Fibroblast of pulmonary artery (primary cell): ENCODE measurements around the gene POMT1.

Experiments
- DNase-seq: peaks from one replicate; pipeline ENCODE4 v3.0.0-alpha.2; 2010; ENCODE audit warnings: low read depth
- H3K4me3 ChIP-seq: replicated peaks from 2 replicates; pipeline ENCODE4 v1.5.1; 2011; ENCODE audit warnings: low read depth, mild to moderate bottlenecking, control low read depth, low read length, moderate library complexity
- TF ChIP-seq, protein P1 (sequence below): IDR thresholded peaks from 2 replicates; pipeline ENCODE4 v1.5.1; 2011; ENCODE audit warnings: mild to moderate bottlenecking, control low read depth, low read length, inconsistent platforms; ENCODE audit errors: missing control alignments

POMT1 gene

DNA sequence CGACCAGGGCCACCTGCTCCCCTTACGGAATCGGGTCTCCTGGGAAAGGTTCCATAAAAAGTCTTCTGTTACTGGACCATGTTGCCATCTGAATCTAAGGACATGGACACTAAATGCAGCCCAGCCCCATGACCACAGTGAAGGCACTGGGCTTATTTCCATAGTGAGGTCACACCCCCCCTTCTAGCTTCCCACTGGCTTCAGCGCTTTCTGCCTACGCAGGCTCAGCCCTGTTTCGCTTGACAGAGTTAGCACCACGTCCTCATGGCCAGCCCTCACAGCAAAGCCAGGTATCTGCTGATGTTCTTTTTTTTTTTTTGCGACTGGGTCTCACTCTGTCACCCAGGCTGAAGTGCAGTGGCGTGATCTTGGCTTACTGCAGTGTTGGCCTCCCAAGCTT, 14.2 kb downstream of the POMT1 start:
- TF ChIP-seq, protein P1, sequence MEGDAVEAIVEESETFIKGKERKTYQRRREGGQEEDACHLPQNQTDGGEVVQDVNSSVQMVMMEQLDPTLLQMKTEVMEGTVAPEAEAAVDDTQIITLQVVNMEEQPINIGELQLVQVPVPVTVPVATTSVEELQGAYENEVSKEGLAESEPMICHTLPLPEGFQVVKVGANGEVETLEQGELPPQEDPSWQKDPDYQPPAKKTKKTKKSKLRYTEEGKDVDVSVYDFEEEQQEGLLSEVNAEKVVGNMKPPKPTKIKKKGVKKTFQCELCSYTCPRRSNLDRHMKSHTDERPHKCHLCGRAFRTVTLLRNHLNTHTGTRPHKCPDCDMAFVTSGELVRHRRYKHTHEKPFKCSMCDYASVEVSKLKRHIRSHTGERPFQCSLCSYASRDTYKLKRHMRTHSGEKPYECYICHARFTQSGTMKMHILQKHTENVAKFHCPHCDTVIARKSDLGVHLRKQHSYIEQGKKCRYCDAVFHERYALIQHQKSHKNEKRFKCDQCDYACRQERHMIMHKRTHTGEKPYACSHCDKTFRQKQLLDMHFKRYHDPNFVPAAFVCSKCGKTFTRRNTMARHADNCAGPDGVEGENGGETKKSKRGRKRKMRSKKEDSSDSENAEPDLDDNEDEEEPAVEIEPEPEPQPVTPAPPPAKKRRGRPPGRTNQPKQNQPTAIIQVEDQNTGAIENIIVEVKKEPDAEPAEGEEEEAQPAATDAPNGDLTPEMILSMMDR: no peak
- no peak for DNase-seq
- no peak overlapping the region for H3K4me3 ChIP-seq

DNA sequence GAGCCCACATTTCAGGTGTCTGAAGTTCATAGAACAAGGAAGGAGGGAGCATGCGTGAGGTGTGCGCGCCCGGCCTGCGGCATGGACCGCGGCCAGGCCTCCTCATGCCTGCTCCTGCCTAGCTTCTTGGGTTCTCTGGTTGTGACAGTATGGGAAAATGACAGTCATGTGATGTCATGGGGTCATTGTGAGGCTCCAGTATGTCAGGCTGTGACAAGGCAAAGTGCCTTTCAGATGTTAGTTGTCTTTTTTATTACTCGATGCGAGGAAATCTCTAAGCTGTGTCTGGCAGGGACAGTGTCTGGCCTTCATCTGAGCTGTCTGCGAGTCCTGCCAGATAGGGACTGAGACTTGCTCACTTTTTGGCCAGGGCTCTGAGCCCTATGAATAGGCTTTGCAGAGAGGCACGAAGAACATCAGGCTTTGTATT, 15.1 kb downstream of the POMT1 start:
- H3K4me3 ChIP-seq: no peak overlapping the region
- TF ChIP-seq, protein P1: no peak
- no peak for DNase-seq

DNA sequence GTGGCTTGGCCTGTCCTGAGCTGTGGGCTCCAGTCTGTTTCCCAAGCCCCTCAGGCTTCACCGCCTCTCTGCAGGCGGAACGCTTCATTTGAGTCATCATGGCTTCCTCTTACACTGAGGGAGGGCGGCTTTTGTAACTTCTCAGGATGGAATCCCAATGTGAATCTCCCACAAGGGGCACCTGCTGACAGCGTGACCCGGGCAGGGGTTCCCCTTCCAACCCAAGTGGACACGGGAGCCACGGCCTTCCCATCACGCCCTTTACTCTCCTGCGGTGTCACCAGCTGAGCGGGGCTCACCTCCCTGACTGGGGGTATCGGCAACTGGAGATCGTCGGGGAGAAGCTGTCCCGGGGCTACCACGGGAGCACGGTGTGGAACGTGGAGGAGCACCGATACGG, 15.8 kb downstream of the POMT1 start:
- TF ChIP-seq, protein P1: no peak
- H3K4me3 ChIP-seq: no peak overlapping the region
- DNase-seq: no peak

DNA sequence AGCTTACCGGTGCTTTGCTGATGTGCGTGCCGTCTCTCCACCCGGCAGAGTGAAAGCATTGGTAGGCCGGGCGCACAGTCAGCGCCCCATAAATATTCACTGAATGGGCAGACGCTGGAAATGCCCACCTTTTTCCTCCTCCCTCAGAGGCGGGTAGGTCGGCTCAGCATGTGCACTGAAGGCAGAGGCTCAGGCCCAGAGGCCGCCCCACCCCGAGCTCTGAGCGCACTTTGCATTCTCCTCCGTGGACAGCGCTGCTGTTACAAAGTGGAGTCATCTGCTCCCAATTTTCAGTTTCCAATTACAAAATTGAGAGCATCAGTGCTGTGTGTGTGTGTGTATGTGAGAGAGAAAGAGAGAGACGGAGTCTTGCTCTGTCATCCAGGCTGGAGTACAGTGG, 17.8 kb downstream of the POMT1 start:
- no peak for DNase-seq

DNA sequence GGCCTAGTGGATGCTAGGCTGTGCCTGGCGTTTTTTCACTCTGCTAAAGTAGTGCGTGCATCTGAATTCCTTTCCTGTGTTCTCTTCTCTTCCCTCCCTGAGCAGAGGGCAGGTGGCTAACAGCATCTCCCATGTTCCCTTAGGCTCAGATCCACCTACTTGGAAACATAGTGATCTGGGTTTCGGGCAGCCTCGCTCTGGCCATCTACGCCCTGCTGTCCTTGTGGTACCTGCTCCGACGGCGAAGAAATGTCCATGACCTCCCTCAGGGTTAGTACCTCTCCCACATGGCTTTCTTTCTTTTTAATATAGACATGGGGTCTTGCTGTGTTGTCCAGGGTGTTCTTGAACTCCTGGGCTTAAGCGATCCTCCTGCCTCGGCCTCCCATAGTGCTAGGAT, 18.5 kb downstream of the POMT1 start:
- no peak overlapping the region for H3K4me3 ChIP-seq
- TF ChIP-seq, protein P1: no peak
- no peak for DNase-seq

More for the DNA sequence above, 17.8 kb downstream of the POMT1 start:
- H3K4me3 ChIP-seq: no peak overlapping the region
- TF ChIP-seq, protein P1: no peak

DNA sequence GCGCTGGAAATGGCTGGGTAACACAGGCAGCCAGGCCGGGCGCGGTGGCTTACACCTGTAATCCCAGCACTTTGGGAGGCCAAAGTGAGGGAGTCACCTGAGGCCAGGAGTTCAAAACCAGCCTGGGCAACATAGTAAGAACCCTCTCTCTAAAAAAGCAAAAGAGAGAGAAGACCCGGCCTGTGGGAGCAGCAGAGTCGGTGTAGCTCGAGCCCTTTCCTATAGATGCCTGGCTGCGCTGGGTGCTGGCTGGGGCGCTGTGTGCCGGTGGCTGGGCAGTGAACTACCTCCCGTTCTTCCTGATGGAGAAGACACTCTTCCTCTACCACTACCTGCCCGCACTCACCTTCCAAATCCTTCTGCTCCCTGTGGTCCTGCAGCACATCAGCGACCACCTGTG, 19.1 kb downstream of the POMT1 start:
- TF ChIP-seq, protein P1: no peak
- DNase-seq: no peak
- H3K4me3 ChIP-seq: no peak overlapping the region

DNA sequence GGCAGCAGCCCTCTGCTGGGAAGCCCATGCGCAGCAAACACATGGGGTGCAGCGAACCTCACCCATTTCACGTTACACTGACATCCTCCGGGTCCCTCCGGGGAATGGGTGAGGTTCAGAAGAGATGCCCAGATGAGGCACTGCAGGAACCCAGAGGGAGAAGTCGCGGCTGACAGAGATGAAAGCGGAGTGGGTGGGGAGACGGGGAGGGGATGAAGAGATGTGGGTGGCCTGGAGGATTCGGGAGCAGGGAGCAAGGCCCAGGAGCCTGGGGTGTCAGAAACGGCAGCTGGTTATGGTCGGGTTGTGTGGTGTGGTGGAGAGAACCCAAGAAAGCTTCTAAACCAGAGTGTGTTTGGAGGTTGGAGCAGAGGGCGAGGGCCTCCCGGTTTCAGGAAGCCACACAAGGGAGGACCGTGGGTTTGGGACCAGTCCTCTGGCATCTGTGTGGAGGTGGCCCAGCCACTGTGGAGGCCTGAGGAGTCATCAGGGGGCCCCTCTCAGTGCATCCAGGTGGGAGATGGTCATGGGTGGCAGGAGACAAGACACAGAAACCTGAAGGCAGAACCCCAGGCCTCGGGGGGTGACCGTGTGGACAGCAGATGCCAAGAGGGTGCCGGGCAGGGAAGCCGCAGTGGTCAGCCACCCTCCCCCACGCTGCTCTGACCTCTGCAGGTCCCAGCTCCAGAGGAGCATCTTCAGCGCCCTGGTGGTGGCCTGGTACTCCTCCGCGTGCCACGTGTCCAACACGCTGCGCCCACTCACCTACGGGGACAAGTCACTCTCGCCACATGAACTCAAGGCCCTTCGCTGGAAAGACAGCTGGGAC, 19.8 kb downstream of the POMT1 start:
- DNase-seq: no peak

More for the DNA sequence above, 19.8 kb downstream of the POMT1 start:
- H3K4me3 ChIP-seq: no peak overlapping the region
- TF ChIP-seq, protein P1: no peak
